C4-2B (cell line): ENCODE data around the gene KPNA3.

ENCODE experiments used
- ZFX ChIP-seq: fragments of 450-650 bp; IDR thresholded peaks from 2 replicates; pipeline ENCODE4 v1.6.1; 2017
- TF ChIP-seq, protein P1 (sequence below): fragments of 450-650 bp; conservative IDR thresholded peaks from 2 replicates; pipeline ENCODE4 v1.5.1; 2017; ENCODE audit warnings: mild to moderate bottlenecking

DNA sequence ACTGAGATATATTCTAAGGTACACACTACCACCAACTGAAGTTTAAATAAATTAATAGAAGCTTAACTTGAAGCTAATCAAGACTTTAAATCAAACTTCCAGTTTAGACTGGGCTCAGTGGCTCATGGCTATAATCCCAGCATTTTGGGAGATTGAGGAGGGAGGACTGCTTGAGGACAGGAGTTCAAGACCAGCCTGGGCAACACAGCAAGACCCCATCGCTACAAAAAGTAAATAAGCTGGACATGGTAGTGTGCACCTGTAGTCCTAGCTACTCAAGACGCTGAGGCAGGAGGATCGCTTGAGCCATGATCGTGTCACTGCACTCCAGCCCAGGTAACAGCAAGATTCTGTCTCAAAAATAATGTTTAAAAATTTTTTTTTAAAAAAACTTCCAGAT, 8.6 kb downstream of the KPNA3 start:
- TF ChIP-seq, protein P1, sequence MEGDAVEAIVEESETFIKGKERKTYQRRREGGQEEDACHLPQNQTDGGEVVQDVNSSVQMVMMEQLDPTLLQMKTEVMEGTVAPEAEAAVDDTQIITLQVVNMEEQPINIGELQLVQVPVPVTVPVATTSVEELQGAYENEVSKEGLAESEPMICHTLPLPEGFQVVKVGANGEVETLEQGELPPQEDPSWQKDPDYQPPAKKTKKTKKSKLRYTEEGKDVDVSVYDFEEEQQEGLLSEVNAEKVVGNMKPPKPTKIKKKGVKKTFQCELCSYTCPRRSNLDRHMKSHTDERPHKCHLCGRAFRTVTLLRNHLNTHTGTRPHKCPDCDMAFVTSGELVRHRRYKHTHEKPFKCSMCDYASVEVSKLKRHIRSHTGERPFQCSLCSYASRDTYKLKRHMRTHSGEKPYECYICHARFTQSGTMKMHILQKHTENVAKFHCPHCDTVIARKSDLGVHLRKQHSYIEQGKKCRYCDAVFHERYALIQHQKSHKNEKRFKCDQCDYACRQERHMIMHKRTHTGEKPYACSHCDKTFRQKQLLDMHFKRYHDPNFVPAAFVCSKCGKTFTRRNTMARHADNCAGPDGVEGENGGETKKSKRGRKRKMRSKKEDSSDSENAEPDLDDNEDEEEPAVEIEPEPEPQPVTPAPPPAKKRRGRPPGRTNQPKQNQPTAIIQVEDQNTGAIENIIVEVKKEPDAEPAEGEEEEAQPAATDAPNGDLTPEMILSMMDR, result no peak
- no peak for TF ChIP-seq ZFX
